ENCODE results near the gene HDGFL2.

The HDGFL2 gene

DNA sequence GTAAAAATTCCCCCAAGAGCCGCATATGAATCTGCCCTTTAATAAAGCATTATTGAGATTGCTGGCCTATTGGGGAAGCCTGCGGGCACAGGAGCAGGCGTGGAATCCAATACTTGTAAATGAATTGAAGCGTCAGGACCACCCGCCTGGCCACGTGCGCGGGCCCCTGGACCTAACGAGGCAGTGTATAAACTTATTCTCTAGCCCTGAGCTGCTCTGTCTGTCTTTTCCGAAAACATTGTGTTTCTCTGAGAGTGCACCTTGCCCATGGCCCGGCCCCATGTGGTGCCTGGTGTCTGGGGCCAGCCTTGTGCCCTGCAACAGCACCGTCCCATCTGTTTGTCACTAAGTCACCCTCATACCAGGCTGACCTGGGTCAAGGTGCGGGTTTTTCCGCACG lies 28.9 kb upstream of the HDGFL2 start:
- DNase-seq (ENCODE audit: low read depth, low spot score) = no peak
- Histone ChIP-seq H3K4me3 (no peak overlapping the region), H3K36me3 (ENCODE audit: insufficient read depth, low read length) (peaks cover 29% of the 10 kb centered on the region; the same call in 1 of the 2 replicates), H3K9ac (ENCODE audit: insufficient read length) (no peak overlapping the region), H3K9me3 (ENCODE audit: low read depth, low read length) (no peaks in the 10 kb centered on the region), H3K27ac (no peak overlapping the region)
- no peak for TF ChIP-seq POLR2AphosphoS5 (IDR thresholded peaks at IDR 0.05; ENCODE audit: borderline replicate concordance, low read depth, low read length)
- no peak for TF ChIP-seq EZH2 (IDR thresholded peaks at IDR 0.05)
- no peak for TF ChIP-seq FOXP2 (optimal IDR thresholded peaks at IDR 0.05; ENCODE audit: control extremely low read depth, extremely low read length, insufficient read depth)

DNA sequence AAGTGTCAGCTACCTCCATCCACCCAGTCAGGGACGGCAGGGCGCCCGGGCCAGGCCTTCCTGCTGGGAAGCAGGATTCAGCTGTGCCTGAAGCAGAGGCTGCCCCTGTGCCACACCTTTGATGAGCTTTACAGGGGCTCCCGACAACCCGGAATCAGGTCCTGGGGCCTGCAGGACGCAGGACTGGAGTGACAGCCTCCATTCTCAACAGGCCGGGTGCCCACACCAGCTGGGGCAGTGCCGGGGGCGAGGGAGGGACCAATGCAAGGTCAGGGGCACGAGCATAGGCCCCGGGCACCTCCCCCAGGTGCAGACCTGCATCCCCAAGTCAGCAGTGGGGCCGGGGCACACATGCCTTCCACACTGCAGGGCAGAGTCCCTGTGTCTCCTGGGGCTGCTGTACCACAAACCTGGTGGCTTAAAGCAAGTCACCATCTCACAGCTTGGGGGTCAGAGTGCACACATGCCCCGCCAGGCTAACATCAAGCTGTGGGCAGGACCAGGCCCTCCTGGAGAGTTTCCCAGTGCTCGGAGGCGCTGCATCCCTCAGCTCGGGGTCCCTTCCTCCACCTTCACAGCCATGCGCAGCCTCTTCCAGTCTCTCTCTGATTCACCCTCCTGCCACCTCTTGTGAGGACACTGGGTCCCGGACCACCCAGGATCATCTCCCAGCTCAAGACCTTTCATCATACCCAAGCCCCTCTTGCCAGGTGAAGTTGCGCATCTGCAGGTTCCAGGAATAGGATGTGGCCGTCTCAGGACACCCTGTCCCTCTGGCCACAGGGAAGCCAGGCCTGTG lies 27.9 kb upstream of the HDGFL2 start:
- TF ChIP-seq FOXP2 (optimal IDR thresholded peaks at IDR 0.05; ENCODE audit: control extremely low read depth, extremely low read length, insufficient read depth) (no peak), EZH2 (IDR thresholded peaks at IDR 0.05) (no peak), POLR2AphosphoS5 (IDR thresholded peaks at IDR 0.05; ENCODE audit: borderline replicate concordance, low read depth, low read length) (no peak; the same call in none of the 2 replicates)
- Histone ChIP-seq H3K9me3 (ENCODE audit: low read depth, low read length) (no peaks in the 10 kb centered on the region), H3K4me3 (no peak overlapping the region), H3K27ac (no peak overlapping the region), H3K9ac (ENCODE audit: insufficient read length) (no peak overlapping the region), H3K36me3 (ENCODE audit: insufficient read depth, low read length) (peaks cover 29% of the 10 kb centered on the region; the same call in 1 of the 2 replicates)
- DNase-seq (ENCODE audit: low read depth, low spot score) = no peak

DNA sequence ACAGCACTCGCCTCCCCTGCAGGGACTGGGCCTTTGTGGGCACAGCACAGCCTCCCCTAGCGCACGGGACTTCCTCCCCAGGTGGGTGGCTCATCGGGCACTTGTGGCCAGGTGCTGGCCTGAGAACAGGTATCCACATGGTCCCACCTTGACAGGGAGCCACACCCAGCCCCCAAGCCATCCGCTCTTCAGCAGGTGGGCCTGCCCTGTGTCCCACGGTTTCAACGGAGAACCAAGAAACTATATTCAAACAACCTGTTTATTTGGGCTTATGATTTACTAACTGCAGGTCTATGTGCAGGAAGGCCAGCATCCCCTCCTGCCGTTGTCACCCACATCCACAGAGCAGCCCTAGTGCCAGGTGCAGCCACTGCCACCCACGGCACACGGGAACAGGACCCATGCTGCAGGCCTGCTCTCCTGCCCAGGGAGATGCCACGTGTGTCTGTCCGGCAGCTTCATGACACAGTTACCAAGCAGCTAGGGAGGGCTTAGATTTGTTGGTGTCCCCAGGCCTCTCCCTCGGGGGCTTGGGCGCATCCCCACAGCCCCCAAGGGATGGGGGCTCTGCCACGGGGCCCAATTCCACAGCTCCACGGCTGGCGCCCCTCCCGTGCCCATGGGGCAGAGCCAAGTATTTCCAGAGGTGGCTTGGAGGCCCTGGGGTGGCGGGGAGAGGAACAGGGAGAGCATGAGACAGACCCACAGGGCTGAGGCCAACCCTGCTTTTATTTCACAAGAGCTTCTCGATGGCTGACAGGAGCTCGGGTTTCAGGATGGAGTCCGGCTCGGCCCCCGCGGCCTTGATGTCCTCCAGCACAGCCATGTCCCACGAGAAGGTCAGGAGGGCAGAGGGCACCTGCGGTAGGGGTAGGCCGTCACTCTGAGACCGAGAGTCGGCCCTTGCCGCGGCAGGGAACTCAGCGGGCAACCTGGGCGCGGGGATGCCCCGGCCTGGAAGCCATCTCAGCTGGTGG lies 27.0 kb upstream of the HDGFL2 start:
- TF ChIP-seq POLR2AphosphoS5 (IDR thresholded peaks at IDR 0.05; ENCODE audit: borderline replicate concordance, low read depth, low read length) = 0 out of 2 replicates have a peak, but pooled peaks have one; percentile 5
- TF ChIP-seq EZH2 (IDR thresholded peaks at IDR 0.05) = no peak
- no peak overlapping the region for H3K27ac ChIP-seq
- DNase-seq (ENCODE audit: low read depth, low spot score) = no peak

GRCh38 chr19:4445963-4446703 lies 26.0 kb upstream of the HDGFL2 start:
- no peak overlapping the region for H3K27ac ChIP-seq
- no peaks in the 10 kb centered on the region for H3K9me3 ChIP-seq (ENCODE audit: low read depth, low read length)
- TF ChIP-seq FOXP2 (optimal IDR thresholded peaks at IDR 0.05; ENCODE audit: control extremely low read depth, extremely low read length, insufficient read depth) = no peak
- TF ChIP-seq EZH2 (IDR thresholded peaks at IDR 0.05) = no peak
- peak; percentile 8; the same call in 1 of the 2 replicates for TF ChIP-seq POLR2AphosphoS5 (IDR thresholded peaks at IDR 0.05; ENCODE audit: borderline replicate concordance, low read depth, low read length)
- no peak overlapping the region for H3K9ac ChIP-seq (ENCODE audit: insufficient read length)
- H3K4me3 ChIP-seq = no peak overlapping the region
- no peak for DNase-seq (ENCODE audit: low read depth, low spot score)
- H3K36me3 ChIP-seq (ENCODE audit: insufficient read depth, low read length) = peaks cover 15% of the 10 kb centered on the region; the same call in 1 of the 2 replicates

More for the DNA sequence above, 27.0 kb upstream of the HDGFL2 start:
- Histone ChIP-seq H3K36me3 (ENCODE audit: insufficient read depth, low read length) (peaks cover 21% of the 10 kb centered on the region; the same call in 1 of the 2 replicates), H3K9ac (ENCODE audit: insufficient read length) (no peak overlapping the region), H3K4me3 (no peak overlapping the region), H3K9me3 (ENCODE audit: low read depth, low read length) (no peaks in the 10 kb centered on the region)

DNA sequence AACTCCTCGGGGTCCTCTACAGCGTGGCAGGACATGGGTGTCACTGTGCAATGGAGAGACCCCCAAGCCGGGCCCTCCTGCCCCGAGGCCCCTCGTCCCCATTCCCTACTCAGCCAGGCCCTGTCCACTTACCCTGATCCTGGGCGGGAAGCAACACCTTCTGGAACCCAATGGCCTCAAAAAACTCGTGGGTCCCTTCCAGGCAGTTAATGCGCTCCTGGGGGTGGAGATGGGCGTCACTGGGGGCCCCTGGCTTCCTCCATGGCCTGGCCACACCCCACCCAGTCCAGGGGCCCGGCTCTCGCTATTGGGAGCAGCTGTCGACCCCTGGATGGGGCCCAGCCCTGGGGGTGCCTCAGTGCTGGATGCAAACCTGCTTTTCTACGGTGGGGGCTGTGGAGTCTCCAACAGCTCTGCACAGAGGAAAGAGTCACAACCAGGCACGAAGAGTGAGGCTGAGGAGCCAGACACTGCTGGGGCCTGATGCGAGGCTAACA lies 25.3 kb upstream of the HDGFL2 start:
- TF ChIP-seq EZH2 (IDR thresholded peaks at IDR 0.05) = no peak
- TF ChIP-seq FOXP2 (optimal IDR thresholded peaks at IDR 0.05; ENCODE audit: control extremely low read depth, extremely low read length, insufficient read depth) = no peak
- no peak; the same call in 1 of the 2 replicates for TF ChIP-seq POLR2AphosphoS5 (IDR thresholded peaks at IDR 0.05; ENCODE audit: borderline replicate concordance, low read depth, low read length)
- Histone ChIP-seq H3K36me3 (ENCODE audit: insufficient read depth, low read length) (peaks cover 15% of the 10 kb centered on the region; the same call in 1 of the 2 replicates), H3K4me3 (no peak overlapping the region), H3K27ac (no peak overlapping the region), H3K9ac (ENCODE audit: insufficient read length) (no peak overlapping the region), H3K9me3 (ENCODE audit: low read depth, low read length) (no peaks in the 10 kb centered on the region)
- DNase-seq (ENCODE audit: low read depth, low spot score) = no peak

- no peak for DNase-seq (ENCODE audit: low read depth, low spot score)
- H3K36me3 ChIP-seq (ENCODE audit: insufficient read depth, low read length) = peaks cover 19% of the 10 kb centered on the region; the same call in 1 of the 2 replicates
- no peaks in the 10 kb centered on the region for H3K9me3 ChIP-seq (ENCODE audit: low read depth, low read length)
- no peak overlapping the region for H3K4me3 ChIP-seq
- H3K9ac ChIP-seq (ENCODE audit: insufficient read length) = no peak overlapping the region
- TF ChIP-seq EZH2 (IDR thresholded peaks at IDR 0.05) (no peak), FOXP2 (optimal IDR thresholded peaks at IDR 0.05; ENCODE audit: control extremely low read depth, extremely low read length, insufficient read depth) (no peak), POLR2AphosphoS5 (IDR thresholded peaks at IDR 0.05; ENCODE audit: borderline replicate concordance, low read depth, low read length) (no peak)
- H3K27ac ChIP-seq = no peak overlapping the region
These were observed 24.6 kb upstream of the HDGFL2 start for GRCh38 chr19:4447327-4448146.

All from SK-N-MC (cell line).